Activated CD4-positive, alpha-beta memory T cell treated with anti-CD3 and anti-CD28 coated beads for 36 hours (primary cell): ENCODE data around the gene DNAJC12. TPM values are rescaled to one million over a fixed set of nuclear protein-coding genes. Genes with fewer than 3 reads are reported as not detected.
A peak's percentile ranks its signal among the peaks of the same experiment; 100 is the strongest.

ENCODE experiments used
- CTCF ChIA-PET: fragments of 350-600 bp; sonication (Branson Sonifier 250); formaldehyde crosslinking; loops from one replicate; lab custom pipeline; 2021; ENCODE audit warnings: antibody characterized with exemption, inconsistent platforms; lab: Charles Lee
- POLR2A ChIA-PET: fragments of 350-600 bp; sonication (Branson Sonifier 250); formaldehyde crosslinking; loops from one replicate; lab custom pipeline; 2021; ENCODE audit warnings: antibody characterized with exemption; lab: Charles Lee
- DNase-seq: peaks from one replicate; pipeline ENCODE4 v3.0.0-alpha.2; 2020
- H3K27ac Mint-ChIP-seq: one replicate; pipeline ENCODE4 v1.8.0; 2021; ENCODE audit warnings: mixed read lengths
- H3K27me3 Mint-ChIP-seq: one replicate; pipeline ENCODE4 v1.8.0; 2021; ENCODE audit warnings: mixed read lengths
- H3K36me3 Mint-ChIP-seq: one replicate; pipeline ENCODE4 v1.8.0; 2021; ENCODE audit warnings: mixed read lengths
- H3K4me1 Mint-ChIP-seq: one replicate; pipeline ENCODE4 v1.8.0; 2021; ENCODE audit warnings: low read depth, mixed read lengths
- H3K4me3 Mint-ChIP-seq: one replicate; pipeline ENCODE4 v1.8.0; 2021; ENCODE audit warnings: mild to moderate bottlenecking, mixed read lengths
- H3K9me3 Mint-ChIP-seq: one replicate; pipeline ENCODE4 v1.8.0; 2021; ENCODE audit warnings: mixed read lengths
- intact Hi-C: fragments of 100-400 bp; cut with micrococcal nuclease; formaldehyde crosslinking; loops from one replicate; pipeline ENCODE4 v1.15.1; 2023
- total RNA-seq, 2 experiments: library from RNA; stranded (reverse); gene quantifications; one replicate each; pipeline ENCODE4 v1.2.3, GENCODE V29; 2021

Gene DNAJC12
- total RNA-seq, 2 experiments from 2014 or later = 8.8 to 11.5 TPM

DNA sequence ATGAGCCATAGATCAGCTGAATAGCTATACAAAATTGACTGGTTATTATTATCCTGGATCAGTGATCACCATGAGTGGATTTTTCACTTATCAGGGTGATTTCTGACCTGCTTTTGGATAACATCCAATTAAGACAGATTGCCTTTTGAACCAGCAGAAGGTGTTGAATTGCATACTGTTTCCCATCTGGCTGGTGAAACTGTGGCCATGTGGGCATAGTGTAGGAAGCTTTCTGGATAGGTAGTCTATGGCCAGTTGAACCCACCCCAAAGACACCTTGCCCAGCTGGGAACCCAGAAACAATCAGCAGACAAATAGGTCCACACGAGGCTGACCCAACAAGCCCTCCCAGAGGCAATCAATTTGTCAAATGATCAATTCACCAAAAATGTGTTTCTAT lies 29.3 kb downstream of the DNAJC12 start:
- peaks cover 11% of the 10 kb centered on the region for H3K27me3 Mint-ChIP-seq

GRCh38 chr10:67807855-67808456 lies 30.0 kb downstream of the DNAJC12 start:
- intact Hi-C loops = no loop called here
- Mint-ChIP-seq H3K4me3 (no peak overlapping the region), H3K4me1 (peaks cover 19% of the 10 kb centered on the region), H3K27ac (no peak overlapping the region), H3K27me3 (peaks cover 10% of the 10 kb centered on the region), H3K36me3 (no peaks in the 10 kb centered on the region), H3K9me3 (no peaks in the 10 kb centered on the region)
- POLR2A ChIA-PET = no interaction called here
- CTCF ChIA-PET = interaction anchor here (1.8 kb wide), 1 partner anchor 19 kb away, joined by 9 read pairs; no protein-coding TSS in a partner anchor
- no peak for DNase-seq

More for the DNA sequence above, 29.3 kb downstream of the DNAJC12 start:
- intact Hi-C loops = no loop called here
- Mint-ChIP-seq H3K27ac (no peak overlapping the region), H3K9me3 (no peaks in the 10 kb centered on the region), H3K36me3 (no peaks in the 10 kb centered on the region), H3K4me1 (peaks cover 14% of the 10 kb centered on the region), H3K4me3 (no peak overlapping the region)
- ChIA-PET POLR2A (no interaction called here), CTCF (interaction anchor here (1.8 kb wide), 1 partner anchor 20 kb away, joined by 9 read pairs; no protein-coding TSS in a partner anchor)
- DNase-seq = no peak

GRCh38 chr10:67804395-67804678 lies 33.7 kb downstream of the DNAJC12 start:
- intact Hi-C loops = no loop called here
- Mint-ChIP-seq H3K4me3 (no peak overlapping the region), H3K9me3 (no peaks in the 10 kb centered on the region), H3K27ac (peak overlapping the region; percentile 92), H3K4me1 (peaks cover 26% of the 10 kb centered on the region), H3K27me3 (peaks cover 2% of the 10 kb centered on the region), H3K36me3 (no peaks in the 10 kb centered on the region)
- ChIA-PET CTCF (interaction anchor here (1.6 kb wide), 1 partner anchor 16 kb away, joined by 7 read pairs; no protein-coding TSS in a partner anchor), POLR2A (no interaction called here)
- DNase-seq = no peak

DNA sequence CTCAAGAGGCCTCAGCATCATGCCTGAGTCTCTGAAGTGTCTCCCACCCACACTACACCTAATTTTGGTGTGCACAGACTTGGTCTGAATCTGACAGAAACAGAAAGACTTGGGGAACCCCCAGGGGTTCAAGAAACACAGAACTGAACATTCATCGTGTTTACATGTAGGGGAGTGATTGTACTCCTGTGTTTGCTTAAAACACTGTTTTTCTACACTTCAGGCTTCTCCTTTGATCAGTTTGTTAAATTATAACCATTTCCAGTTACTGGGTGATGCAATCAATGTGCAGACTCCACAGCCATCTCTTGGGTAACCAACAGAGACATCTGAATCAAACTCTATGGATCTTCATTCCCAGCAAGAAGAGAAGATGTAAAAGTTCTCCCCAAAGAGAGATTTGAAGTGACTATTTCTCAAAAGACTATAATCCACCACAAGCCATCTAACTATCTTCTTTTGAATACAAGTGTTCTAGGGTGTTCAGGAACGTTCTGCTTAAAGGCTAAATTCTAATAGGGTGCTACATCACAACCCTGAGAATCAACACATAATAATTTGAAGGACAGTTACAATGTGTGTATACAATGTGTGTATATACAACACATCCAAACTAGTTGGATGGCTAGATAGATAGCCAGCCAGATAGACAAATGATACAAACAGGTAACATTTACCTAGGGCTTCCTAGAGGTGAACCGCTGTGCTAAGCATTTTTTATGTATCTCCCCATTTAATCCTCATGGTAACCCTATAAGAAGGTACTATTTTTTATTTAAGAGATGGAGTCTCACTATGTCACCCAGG lies 34.2 kb downstream of the DNAJC12 start:
- Mint-ChIP-seq H3K36me3 (no peaks in the 10 kb centered on the region), H3K27me3 (peaks cover 2% of the 10 kb centered on the region), H3K9me3 (no peaks in the 10 kb centered on the region), H3K4me1 (peaks cover 26% of the 10 kb centered on the region), H3K4me3 (no peak overlapping the region), H3K27ac (peak overlapping the region; percentile 92)
- POLR2A ChIA-PET = no interaction called here
- intact Hi-C loops = loop anchor here (1.0 kb wide), 3 partner anchors 12 to 46 kb away; no protein-coding TSS in a partner anchor
- CTCF ChIA-PET = interaction anchor here (1.6 to 3.0 kb wide), 2 partner anchors 15 kb away, joined by 7 to 22 read pairs; no protein-coding TSS in a partner anchor
- DNase-seq = peak; percentile 56

DNA sequence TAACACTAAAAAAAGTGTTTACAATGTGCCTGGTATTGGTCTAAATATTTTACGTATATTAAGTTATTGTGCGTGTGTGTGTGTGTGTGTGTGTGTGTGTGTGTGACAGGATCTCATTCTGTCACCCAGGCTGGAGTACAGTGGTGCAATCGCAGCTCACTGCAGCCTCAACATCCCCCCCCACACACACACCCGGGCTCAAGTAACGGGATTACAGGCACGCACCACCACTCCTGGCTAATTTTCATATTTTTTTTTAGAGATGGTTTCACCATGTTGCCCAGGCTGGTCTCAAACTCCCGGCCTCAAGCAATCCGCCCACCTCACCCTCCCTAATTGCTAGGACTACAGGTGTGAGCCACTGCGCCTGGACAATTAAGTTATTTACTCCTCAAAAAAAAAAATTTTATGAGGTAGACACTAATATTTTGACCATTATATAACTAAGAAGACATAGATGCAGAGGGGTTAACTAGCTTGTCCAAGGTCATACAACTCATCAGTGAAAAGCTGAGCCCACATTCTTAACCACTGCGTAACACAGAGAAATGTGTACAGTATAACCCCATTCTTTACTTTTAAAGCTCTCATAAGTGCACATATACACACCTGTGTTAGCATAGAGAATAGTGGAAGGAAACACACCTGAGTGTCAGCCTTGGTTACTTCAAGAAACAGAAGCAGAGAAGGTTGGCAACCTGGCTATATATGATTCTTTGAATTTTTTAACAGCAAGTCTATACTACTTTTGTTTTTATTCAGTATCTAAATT lies 35.0 kb downstream of the DNAJC12 start:
- H3K27me3 Mint-ChIP-seq = peaks cover 2% of the 10 kb centered on the region
- H3K9me3 Mint-ChIP-seq = no peaks in the 10 kb centered on the region
- H3K4me3 Mint-ChIP-seq = no peak overlapping the region
- H3K27ac Mint-ChIP-seq = peak overlapping the region; percentile 38
- peaks cover 26% of the 10 kb centered on the region for H3K4me1 Mint-ChIP-seq
- no peaks in the 10 kb centered on the region for H3K36me3 Mint-ChIP-seq
- POLR2A ChIA-PET = interaction anchor here (0.6 to 0.9 kb wide), 2 partner anchors 12 to 69 kb away, joined by 3 to 4 read pairs; no protein-coding TSS in a partner anchor
- CTCF ChIA-PET = interaction anchor here (0.7 to 3.0 kb wide), 4 partner anchors 14 to 350 kb away, joined by 3 to 22 read pairs (median 4); no protein-coding TSS in a partner anchor
- DNase-seq = no peak
- intact Hi-C loops = loop anchor here (1.0 kb wide), 3 partner anchors 12 to 46 kb away; no protein-coding TSS in a partner anchor

GRCh38 chr10:67801118-67801517 lies 36.9 kb downstream of the DNAJC12 start:
- intact Hi-C loops = no loop called here
- ChIA-PET POLR2A (no interaction called here), CTCF (interaction anchor here (3.0 kb wide), 1 partner anchor 12 kb away, joined by 22 read pairs; no protein-coding TSS in a partner anchor)
- Mint-ChIP-seq H3K27ac (no peak overlapping the region), H3K4me3 (no peak overlapping the region), H3K27me3 (no peaks in the 10 kb centered on the region), H3K36me3 (no peaks in the 10 kb centered on the region), H3K4me1 (peaks cover 21% of the 10 kb centered on the region), H3K9me3 (no peaks in the 10 kb centered on the region)
- DNase-seq = no peak

DNA sequence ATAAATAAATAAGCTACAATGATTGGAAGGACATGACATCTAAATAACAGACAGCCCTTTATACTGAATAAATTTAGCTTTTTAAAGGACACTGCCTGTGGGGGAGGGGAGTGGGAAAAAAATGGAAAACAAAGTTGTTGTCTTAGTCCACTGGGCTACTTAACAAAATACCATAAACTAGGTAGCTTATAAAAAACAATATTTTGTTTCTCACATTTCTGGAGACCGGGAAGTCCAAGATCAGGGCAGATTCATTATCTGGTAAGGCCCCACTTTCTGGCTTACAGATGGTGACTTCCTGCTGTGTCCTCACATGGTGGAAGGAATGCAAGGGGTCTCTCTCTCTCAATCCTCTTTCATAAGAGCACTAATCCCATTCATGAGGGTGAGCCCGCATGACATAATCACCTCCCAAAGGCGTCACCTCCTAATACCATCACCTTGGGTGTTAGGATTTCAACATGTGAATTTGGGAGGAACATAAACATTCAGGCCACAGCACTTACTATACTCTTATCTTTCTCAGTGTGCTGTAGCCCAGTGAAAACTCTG lies 43.0 kb downstream of the DNAJC12 start:
- Mint-ChIP-seq H3K27me3 (no peaks in the 10 kb centered on the region), H3K27ac (no peak overlapping the region), H3K9me3 (no peaks in the 10 kb centered on the region), H3K4me1 (peaks cover 21% of the 10 kb centered on the region), H3K4me3 (no peak overlapping the region), H3K36me3 (no peaks in the 10 kb centered on the region)
- ChIA-PET CTCF (interaction anchor here (0.8 to 1.2 kb wide), 3 partner anchors 15 to 360 kb away, joined by 3 read pairs; no protein-coding TSS in a partner anchor), POLR2A (interaction anchor here (0.8 kb wide), 1 partner anchor 21 kb away, joined by 3 read pairs; no protein-coding TSS in a partner anchor)
- DNase-seq = no peak
- intact Hi-C loops = no loop called here

GRCh38 chr10:67794256-67794655 lies 43.7 kb downstream of the DNAJC12 start:
- POLR2A ChIA-PET = no interaction called here
- no peaks in the 10 kb centered on the region for H3K9me3 Mint-ChIP-seq

DNA sequence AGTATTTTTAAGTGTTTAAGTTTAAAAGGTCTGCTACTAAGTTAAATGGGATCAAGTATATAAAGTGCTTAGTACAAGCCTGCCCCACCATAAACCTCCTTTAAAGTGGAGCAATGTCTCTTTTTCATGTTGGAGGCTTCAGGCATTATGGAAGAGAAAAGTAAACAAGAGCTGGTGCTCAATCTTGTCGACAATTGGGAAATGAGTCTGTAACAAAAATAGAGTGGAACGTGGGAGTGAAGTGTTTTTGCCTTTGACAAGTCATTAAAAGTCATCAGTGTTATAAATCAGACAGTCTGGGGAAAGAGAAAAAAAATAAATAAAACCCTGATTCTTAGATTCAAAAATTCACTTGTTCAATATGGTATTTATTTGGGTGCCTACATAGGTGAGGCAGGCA lies 44.7 kb downstream of the DNAJC12 start:
- H3K4me3 Mint-ChIP-seq = no peak overlapping the region
- intact Hi-C loops = no loop called here
- H3K27ac Mint-ChIP-seq = no peak overlapping the region
- H3K9me3 Mint-ChIP-seq = no peaks in the 10 kb centered on the region
- DNase-seq = no peak
- ChIA-PET CTCF (no interaction called here), POLR2A (no interaction called here)
- H3K36me3 Mint-ChIP-seq = no peaks in the 10 kb centered on the region
- peaks cover 34% of the 10 kb centered on the region for H3K4me1 Mint-ChIP-seq
- no peaks in the 10 kb centered on the region for H3K27me3 Mint-ChIP-seq

More at GRCh38 chr10:67794256-67794655, 43.7 kb downstream of the DNAJC12 start:
- no peaks in the 10 kb centered on the region for H3K27me3 Mint-ChIP-seq
- no peaks in the 10 kb centered on the region for H3K36me3 Mint-ChIP-seq
- H3K4me1 Mint-ChIP-seq = peaks cover 26% of the 10 kb centered on the region
- H3K4me3 Mint-ChIP-seq = no peak overlapping the region
- CTCF ChIA-PET = interaction anchor here (1.2 kb wide), 1 partner anchor 361 kb away, joined by 3 read pairs; no protein-coding TSS in a partner anchor
- H3K27ac Mint-ChIP-seq = no peak overlapping the region
- intact Hi-C loops = no loop called here
- DNase-seq = no peak

DNA sequence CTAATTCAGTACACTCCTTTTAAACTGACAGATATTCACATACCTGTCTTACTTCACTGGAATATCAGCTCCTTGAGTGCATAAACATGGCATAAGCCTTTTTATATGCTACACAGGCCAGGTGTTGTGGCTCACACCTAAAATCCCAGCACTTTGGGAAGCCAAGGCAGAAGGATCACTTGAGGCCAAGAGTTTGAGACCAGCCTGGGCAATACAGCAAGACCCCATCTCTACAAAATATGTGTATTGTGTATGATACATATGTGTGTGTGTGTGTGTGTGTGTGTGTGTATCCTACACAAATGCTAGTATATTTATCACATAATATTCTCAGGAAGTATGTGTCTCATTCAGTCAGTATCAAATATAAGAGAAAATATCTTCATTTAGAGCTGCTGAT lies 45.3 kb downstream of the DNAJC12 start:
- no peaks in the 10 kb centered on the region for H3K9me3 Mint-ChIP-seq
- CTCF ChIA-PET = no interaction called here
- no peak overlapping the region for H3K27ac Mint-ChIP-seq
- POLR2A ChIA-PET = no interaction called here
- no peak overlapping the region for H3K4me3 Mint-ChIP-seq
- intact Hi-C loops = no loop called here
- no peak for DNase-seq
- peaks cover 36% of the 10 kb centered on the region for H3K4me1 Mint-ChIP-seq
- no peaks in the 10 kb centered on the region for H3K36me3 Mint-ChIP-seq
- H3K27me3 Mint-ChIP-seq = no peaks in the 10 kb centered on the region
